Heart left ventricle (tissue), 16 donors: ENCODE data around the gene ADA. TPM values are rescaled to one million over a fixed set of nuclear protein-coding genes. Genes with fewer than 3 reads are reported as not detected.
"Not testable (repeated sequence)": the region's sequence is repeated elsewhere in the genome, so short reads cannot be mapped to it uniquely, and the experiment has no call there.

Experiments
- ATAC-seq, 4 donors: fragments of 200-7000 bp; cut with Tn5 transposase; one replicate each; pipeline ENCODE4 v1.9.1; 2020 to 2022; ENCODE audit warnings: moderate library complexity in 4 of 4, mild to moderate bottlenecking in 3 of 4, moderate number of reproducible peaks in 1 of 4
- DNase-seq, 5 donors: peaks; one replicate each; pipeline ENCODE4 v3.0.0-alpha.2; 2020
- H3K27ac ChIP-seq, 12 donors: fragments of 200-600 bp; sonication (generic) in 4 of 12; one replicate each; pipeline versions ENCODE4 v1.5.0 to v1.8.0; 2016 to 2022; ENCODE audit warnings: mild to moderate bottlenecking in 2 of 12
- H3K27me3 ChIP-seq, 9 donors: fragments of 200-600 bp; sonication (generic) in 2 of 9; one replicate each; pipeline versions ENCODE4 v1.5.1 to v1.8.0; 2016 to 2022; ENCODE audit warnings: mild to moderate bottlenecking in 3 of 9
- H3K36me3 ChIP-seq, 9 donors: fragments of 200-600 bp; sonication (generic) in 2 of 9; one replicate each; pipeline versions ENCODE4 v1.5.0 to v1.8.0; 2018 to 2022; ENCODE audit warnings: mild to moderate bottlenecking in 2 of 9
- H3K4me1 ChIP-seq, 12 donors: fragments of 200-600 bp; sonication (generic) in 4 of 12; one replicate each; pipeline versions ENCODE4 v1.5.0 to v1.8.0; 2016 to 2022; ENCODE audit warnings: mild to moderate bottlenecking in 3 of 12
- H3K4me3 ChIP-seq, 12 donors: fragments of 200-600 bp; sonication (generic) in 4 of 12; one replicate each; pipeline versions ENCODE4 v1.5.0 to v1.8.0; 2017 to 2022; ENCODE audit warnings: mild to moderate bottlenecking in 9 of 12, moderate library complexity in 4 of 12
- H3K9me3 ChIP-seq, 12 donors: fragments of 200-600 bp; sonication (generic) in 4 of 12; one replicate each; pipeline versions ENCODE4 v1.5.0 to v1.8.0; 2016 to 2022; ENCODE audit warnings: mild to moderate bottlenecking in 1 of 12
- CTCF ChIP-seq, 12 donors: fragments of 200-600 bp; sonication (generic) in 4 of 12; IDR thresholded peaks; one replicate each; pipeline versions ENCODE4 v1.5.0 to v1.8.0; 2018 to 2022; ENCODE audit warnings: antibody characterized with exemption in 12 of 12, mild to moderate bottlenecking in 5 of 12
- POLR2A ChIP-seq, 2 donors: fragments of 450-650 bp; IDR thresholded peaks; one replicate each; pipeline ENCODE4 v1.6.1; 2017; ENCODE audit warnings: antibody characterized with exemption in 2 of 2, mild to moderate bottlenecking in 2 of 2, moderate library complexity in 2 of 2
- WGBS, 4 donors: extraction: QIAGEN DNeasy Blood & Tissue Kit in 2 of 4; methylation state at CpG; one replicate each; pipeline versions ENCODE4 v1.1.5 to v1.1.7; 2013 to 2018; 5-methylcytosine and 5-hydroxymethylcytosine counted together
- intact Hi-C, 10 donors: fragments of 100-400 bp; cut with DNase I; formaldehyde crosslinking; loops; one replicate each; pipeline versions ENCODE4 v1.11.1 to v1.14.2; 2022
- polyA plus RNA-seq, 2 donors: library from polyadenylated mRNA; stranded (reverse); fragments of 200-250 nt; gene quantifications; one replicate each; pipeline ENCODE4 v1.2.3, GENCODE V29; 2013
- total RNA-seq, 9 donors: library from RNA; depleted of rRNA in 2 of 9; stranded (reverse); fragments of >200 nt in 2 of 9; fragmentation: NEBNext Ultra II Directional in 3 of 9; extraction: Animal tissue kit (Norgen Biotek cat#: 25700) in 3 of 9; gene quantifications; one replicate each; pipeline versions ENCODE4 v1.1.0 to v1.2.4, GENCODE V29; 2016 to 2023
- donor health status: ischemic (EF 13 %, LVEDD 7.1; RV severe dilation, severe dysfunction).
- donor health status: healthy with polysubstance abuse.
- donor health status: DM: no; HTN: yes; CAD: no.
- donor health status: DM: no; HTN: no; CAD: no.
- donor health status: ischemic (EF 25% LVEDD 6.9; RV normal size, moderate dysfunction).
- donor health status: ischemic (EF 25% LVEDD 5.7; RV mildly dilated, moderate dysfunction).
- donor health status: healthy.
- donor health status: DM: yes; HTN: yes; CAD: no.
- donor health status: ischemic (EF 35%, LVEDD 5.7; RV mildly dilated, moderate dysfunction).
- donor health status: nonischemic (EF 11% LVEDD 7.7; RV severe dilation, severe dysfunction).
- donor health status: DM: yes; HTN: yes; CAD: no.
- donor health status: PGD.
- donor health status: ischemic (EF 29% LVEDD 5.4; RV normal size, mild dysfunction).
- donor health status: nonischemic (EF 23%, LVEDD 6.1; RV moderate dilation, normal function).

Gene ADA
- total and polyA plus RNA-seq, 11 donors = 2.5 to 11.5 (median 6.4) TPM

GRCh38 chr20:44678990-44679611 lies 27.6 kb upstream of the ADA start:
- DNase-seq (no peak), ATAC-seq (no peak)
- intact Hi-C loops = no loop called here
- H3K9me3 ChIP-seq = no peaks in the 10 kb centered on the region
- no peaks in the 10 kb centered on the region for H3K27me3 ChIP-seq
- TF ChIP-seq CTCF (IDR thresholded peaks at IDR 0.05) (no peak), POLR2A (IDR thresholded peaks at IDR 0.05) (no peak)
- no peak overlapping the region for H3K27ac ChIP-seq
- no peaks in the 10 kb centered on the region for H3K36me3 ChIP-seq
- 86 to 90% (median 89%) methylated on average over 11 to 12 of the region's 12 CpGs for WGBS, 4 donors
- H3K4me1 ChIP-seq = no peaks in the 10 kb centered on the region
- no peak overlapping the region for H3K4me3 ChIP-seq

- no peak overlapping the region for H3K4me3 ChIP-seq
- H3K27ac ChIP-seq = no peak overlapping the region
- H3K36me3 ChIP-seq = no peaks in the 10 kb centered on the region
- no peaks in the 10 kb centered on the region for H3K9me3 ChIP-seq
- 37 to 67% (median 47%) methylated on average over 2 of the region's 2 CpGs for WGBS, 4 donors
- ATAC-seq (no peak), DNase-seq (no peak)
- intact Hi-C loops = no loop called here
- no peaks in the 10 kb centered on the region for H3K27me3 ChIP-seq
- H3K4me1 ChIP-seq = no peaks in the 10 kb centered on the region
- TF ChIP-seq POLR2A (IDR thresholded peaks at IDR 0.05) (no peak), CTCF (IDR thresholded peaks at IDR 0.05) (no peak)
Measured at GRCh38 chr20:44678242-44678641, 26.7 kb upstream of the ADA start.

GRCh38 chr20:44672318-44672902 lies 20.9 kb upstream of the ADA start:
- WGBS, 4 donors = 89 to 95% (median 92%) methylated on average over 23 of the region's 23 CpGs
- intact Hi-C loops, ATAC-seq: not testable (repeated sequence)

GRCh38 chr20:44671541-44671940 lies 20.0 kb upstream of the ADA start:
- WGBS, 4 donors = 75 to 86% (median 79%) methylated on average over 6 of the region's 7 CpGs
- DNase-seq, H3K4me1 ChIP-seq, ATAC-seq, H3K27ac ChIP-seq, H3K27me3 ChIP-seq, H3K9me3 ChIP-seq, H3K36me3 ChIP-seq, intact Hi-C loops: not testable (repeated sequence)
- peak overlapping the region in 1 of 12 donors; percentile 25 for H3K4me3 ChIP-seq

More at GRCh38 chr20:44672318-44672902, 20.9 kb upstream of the ADA start:
- not testable (repeated sequence) for H3K27me3 ChIP-seq, H3K36me3 ChIP-seq, H3K4me1 ChIP-seq, DNase-seq, H3K9me3 ChIP-seq, H3K4me3 ChIP-seq, H3K27ac ChIP-seq

GRCh38 chr20:44670851-44671250 lies 19.4 kb upstream of the ADA start:
- intact Hi-C loops, H3K4me3 ChIP-seq, H3K27ac ChIP-seq, H3K9me3 ChIP-seq, H3K36me3 ChIP-seq, ATAC-seq, H3K27me3 ChIP-seq, DNase-seq, H3K4me1 ChIP-seq: not testable (repeated sequence)
- WGBS, 4 donors = 82 to 87% (median 85%) methylated on average over 9 of the region's 9 CpGs

GRCh38 chr20:44666066-44666465 lies 14.6 kb upstream of the ADA start:
- Histone ChIP-seq H3K4me1 (peaks cover 0 to 14% (median 0%) of the 10 kb centered on the region in 12 donors), H3K27ac (no peak overlapping the region), H3K4me3 (no peak overlapping the region), H3K9me3 (no peaks in the 10 kb centered on the region), H3K27me3 (no peaks in the 10 kb centered on the region), H3K36me3 (no peaks in the 10 kb centered on the region)
- intact Hi-C loops = no loop called here
- ATAC-seq (no peak), DNase-seq (peak in 1 of 5 donors; percentile 4)
- 61 to 71% (median 65%) methylated on average over 3 of the region's 3 CpGs for WGBS, 4 donors
- TF ChIP-seq POLR2A (IDR thresholded peaks at IDR 0.05) = no peak
- no peak for TF ChIP-seq CTCF (IDR thresholded peaks at IDR 0.05)
